Keratinocyte (primary cell): Measurements from ENCODE around the gene GINS2.

ENCODE experiments used
- CTCF ChIP-seq, 3 experiments: IDR thresholded peaks in 1 of 3; conservative IDR thresholded peaks in 1 of 3; optimal IDR thresholded peaks in 1 of 3; 2 replicates in 2 of 3; 3 replicates in 1 of 3; pipeline versions ENCODE3 to v1.5.1; 2011; ENCODE audit warnings: low read length in 3 of 3, mild to moderate bottlenecking in 3 of 3, moderate library complexity in 2 of 3, control low read depth in 1 of 3, inconsistent platforms in 1 of 3; ENCODE audit not compliant: insufficient read depth in 2 of 3; ENCODE audit errors: extremely low read depth in 1 of 3
- EZH2 ChIP-seq: IDR thresholded peaks from one replicate; pipeline ENCODE4 v1.6.1; 2012; ENCODE audit warnings: inconsistent platforms, mild to moderate bottlenecking, low read length, moderate library complexity

GRCh38 chr16:85731179-85731578, 42.4 kb upstream of the GINS2 start:
- no peak for TF ChIP-seq CTCF (optimal IDR thresholded peaks at IDR 0.05 in 1 of 3, IDR thresholded peaks at IDR 0.05 in 1 of 3, conservative IDR thresholded peaks at IDR 0.05 in 1 of 3; ENCODE audit: extremely low read depth in 1 of 3, insufficient read depth in 2 of 3, low read length in 3 of 3)
- TF ChIP-seq EZH2, result no peak
